HepG2 (cell line): ENCODE measurements around the gene MLYCD.

Source experiments
- CTCF ChIP-seq: sonication (generic); formaldehyde crosslinking; IDR thresholded peaks from 2 replicates; pipeline ENCODE4 v1.5.0; 2020; ENCODE audit warnings: mild to moderate bottlenecking, missing genetic modification reagents, moderate library complexity
- ERF ChIP-seq: IDR thresholded peaks from 2 replicates; pipeline ENCODE4 v1.6.1; 2018; ENCODE audit warnings: missing biosample characterization, missing genetic modification reagents
- EZH2 ChIP-seq: conservative IDR thresholded peaks from 2 replicates; pipeline ENCODE4 v1.6.1; 2012; ENCODE audit warnings: mild to moderate bottlenecking, low read depth, low read length, moderate library complexity
- FOXM1 ChIP-seq: sonication (generic); formaldehyde crosslinking; IDR thresholded peaks from 2 replicates; pipeline ENCODE4 v1.5.0; 2020; ENCODE audit warnings: missing genetic modification reagents
- HMGXB4 ChIP-seq, 2 experiments: sonication (generic) in 1 of 2; formaldehyde crosslinking in 1 of 2; IDR thresholded peaks; 2 replicates each; pipeline versions ENCODE4 v1.4.0 to v1.6.1; 2018 to 2020; ENCODE audit warnings: missing genetic modification reagents in 2 of 2, borderline replicate concordance in 1 of 2, low read depth in 1 of 2, mild to moderate bottlenecking in 1 of 2, missing biosample characterization in 1 of 2
- ZBTB7A ChIP-seq: sonication (generic); formaldehyde crosslinking; IDR thresholded peaks from 2 replicates; pipeline ENCODE4 v1.8.0; 2022; ENCODE audit warnings: mild to moderate bottlenecking, missing genetic modification reagents
- ZNF317 ChIP-seq: sonication (generic); formaldehyde crosslinking; IDR thresholded peaks from 2 replicates; pipeline ENCODE4 v1.5.0; 2020; ENCODE audit warnings: mild to moderate bottlenecking, missing genetic modification reagents

GRCh38 chr16:83850947-83851346 lies 48.0 kb upstream of the MLYCD start:
- TF ChIP-seq ZBTB7A (CRISPR knock-in tag) (no peak), ZNF317 (CRISPR knock-in tag) (no peak), CTCF (CRISPR knock-in tag) (no peak), ERF (no peak), FOXM1 (CRISPR knock-in tag) (no peak), HMGXB4 (CRISPR knock-in tag; IDR thresholded peaks at IDR 0.05; ENCODE audit: borderline replicate concordance in 1 of 2, low read depth in 1 of 2) (no peak), EZH2 (no peak)
